H1 (cell line): ENCODE results near the gene RNF144A. TPM values are rescaled to one million over a fixed set of nuclear protein-coding genes. Genes with fewer than 3 reads are reported as not detected.

Experiments
- CTCF ChIA-PET: fragments of 300-600 bp; sonication (Branson Sonifier 250); formaldehyde crosslinking; loops from one replicate; lab custom pipeline; 2021; ENCODE audit not compliant: partially characterized antibody; lab: Charles Lee
- POLR2A ChIA-PET: fragments of 300-600 bp; sonication (Branson Sonifier 250); formaldehyde crosslinking; loops from one replicate; lab custom pipeline; 2021; ENCODE audit warnings: inconsistent platforms; ENCODE audit not compliant: partially characterized antibody; lab: Charles Lee
- DNase-seq, 2 experiments: peaks; one replicate each; pipeline versions ENCODE4 v3.0.0 to v3.0.0-alpha.2; 2010 to 2022; ENCODE audit warnings: low spot score in 2 of 2, low read depth in 1 of 2, mixed read lengths in 1 of 2
- FAIRE-seq: peaks from 2 replicates; lab custom pipeline; 2011; peaks lifted over from hg19 to GRCh38; lab: Jason Lieb, UNC
- H2AFZ ChIP-seq: 2 replicates; pipeline ENCODE4 v1.8.1; 2012; ENCODE audit warnings: low read length, inconsistent platforms
- H2AK5ac ChIP-seq: 2 replicates; pipeline ENCODE4 v1.6.1; 2013; ENCODE audit warnings: low read depth, low read length
- H2BK120ac ChIP-seq: replicated peaks from 2 replicates; pipeline ENCODE3; 2013; ENCODE audit warnings: low read depth, low read length, inconsistent platforms
- H2BK12ac ChIP-seq: 2 replicates; pipeline ENCODE4 v1.6.1; 2013; ENCODE audit warnings: low read depth, low read length
- H2BK15ac ChIP-seq: 2 replicates; pipeline ENCODE4 v1.6.1; 2013; ENCODE audit warnings: low read length
- H2BK20ac ChIP-seq: 2 replicates; pipeline ENCODE4 v1.6.1; 2013; ENCODE audit warnings: low read length
- H2BK5ac ChIP-seq: 2 replicates; pipeline ENCODE4 v1.6.1; 2013; ENCODE audit warnings: low read depth, low read length
- H3K14ac ChIP-seq: 2 replicates; pipeline ENCODE4 v1.6.1; 2013; ENCODE audit warnings: inconsistent platforms; ENCODE audit not compliant: insufficient read length
- H3K18ac ChIP-seq: 2 replicates; pipeline ENCODE4 v1.6.1; 2013; ENCODE audit warnings: low read length; ENCODE audit errors: extremely low read depth
- H3K23ac ChIP-seq: 2 replicates; pipeline ENCODE4 v1.6.1; 2013; ENCODE audit warnings: inconsistent platforms; ENCODE audit not compliant: insufficient read length
- H3K23me2 ChIP-seq: 2 replicates; pipeline ENCODE4 v1.6.1; 2013; ENCODE audit warnings: low read depth, low read length
- H3K27ac ChIP-seq: 2 replicates; pipeline ENCODE4 v1.6.1; 2011; ENCODE audit warnings: low read depth, low read length, inconsistent platforms
- H3K27me3 ChIP-seq, 4 experiments: replicated peaks in 1 of 4; 1 replicate in 1 of 4; 2 replicates in 3 of 4; pipeline versions ENCODE4 v1.6.1 to v1.8.1; 2011 to 2013; ENCODE audit warnings: low read length in 3 of 4, mild to moderate bottlenecking in 3 of 4, inconsistent platforms in 2 of 4, mixed read lengths in 2 of 4, moderate library complexity in 1 of 4; ENCODE audit not compliant: control insufficient read depth in 3 of 4, insufficient read depth in 3 of 4; ENCODE audit errors: extremely low read depth in 1 of 4
- H3K36me3 ChIP-seq, 4 experiments: 2 replicates each; pipeline versions ENCODE4 v1.6.1 to v1.8.1; 2011 to 2013; ENCODE audit warnings: mild to moderate bottlenecking in 4 of 4, low read length in 3 of 4, moderate library complexity in 2 of 4, control low read depth in 1 of 4, inconsistent platforms in 1 of 4; ENCODE audit not compliant: insufficient read depth in 4 of 4, control insufficient read depth in 2 of 4
- H3K4ac ChIP-seq: replicated peaks from 2 replicates; pipeline ENCODE3; 2013; ENCODE audit warnings: low read length, low read depth, mixed read lengths, inconsistent platforms; ENCODE audit not compliant: insufficient read length
- H3K4me1 ChIP-seq, 4 experiments: replicated peaks in 1 of 4; 1 replicate in 1 of 4; 2 replicates in 3 of 4; pipeline versions ENCODE4 v1.6.1 to v1.8.1; 2011 to 2013; ENCODE audit warnings: low read length in 3 of 4, inconsistent platforms in 2 of 4, mixed read lengths in 1 of 4; ENCODE audit not compliant: insufficient read depth in 4 of 4, control insufficient read depth in 3 of 4
- H3K4me2 ChIP-seq, 2 experiments: 2 replicates each; pipeline versions ENCODE4 v1.6.1 to v1.8.1; 2011 to 2013; ENCODE audit warnings: low read depth in 2 of 2, low read length in 2 of 2, control low read depth in 1 of 2, inconsistent platforms in 1 of 2, mild to moderate bottlenecking in 1 of 2; ENCODE audit not compliant: insufficient read depth in 1 of 2
- H3K4me3 ChIP-seq, 4 experiments: fragments of 200-600, 300-600 bp in 1 of 4; sonication (generic), shearing (Covaris generic), sonication (Bioruptor Twin) in 1 of 4; 2 replicates each; pipeline versions ENCODE4 v1.5.1 to v1.8.1; 2011 to 2016; ENCODE audit warnings: low read length in 4 of 4, low read depth in 3 of 4, control low read depth in 2 of 4, inconsistent platforms in 2 of 4, mild to moderate bottlenecking in 2 of 4, mixed read lengths in 1 of 4, moderate library complexity in 1 of 4; ENCODE audit not compliant: insufficient read depth in 2 of 4; ENCODE audit errors: extremely low read depth in 1 of 4
- H3K56ac ChIP-seq: replicated peaks from 2 replicates; pipeline ENCODE3; 2013; ENCODE audit warnings: low read depth, mild to moderate bottlenecking, mixed read lengths, low read length, inconsistent platforms; ENCODE audit not compliant: insufficient read length
- H3K79me1 ChIP-seq: 2 replicates; pipeline ENCODE4 v1.6.1; 2013; ENCODE audit warnings: low read depth, low read length, control low read depth
- H3K79me2 ChIP-seq, 2 experiments: 2 replicates each; pipeline versions ENCODE4 v1.6.1 to v1.8.1; 2012 to 2013; ENCODE audit warnings: low read length in 2 of 2, mild to moderate bottlenecking in 2 of 2, inconsistent platforms in 1 of 2; ENCODE audit not compliant: insufficient read depth in 2 of 2, control insufficient read depth in 1 of 2
- H3K9ac ChIP-seq, 4 experiments: replicated peaks in 1 of 4; 1 replicate in 1 of 4; 2 replicates in 3 of 4; pipeline versions ENCODE4 v1.6.1 to v1.8.1; 2011 to 2013; ENCODE audit warnings: low read depth in 3 of 4, low read length in 3 of 4, control low read depth in 2 of 4, mild to moderate bottlenecking in 2 of 4, moderate library complexity in 2 of 4, inconsistent platforms in 1 of 4; ENCODE audit errors: extremely low read depth in 1 of 4
- H3K9me3 ChIP-seq, 2 experiments: 2 replicates each; pipeline versions ENCODE4 v1.6.1 to v1.8.1; 2012 to 2013; ENCODE audit warnings: mild to moderate bottlenecking in 2 of 2, moderate library complexity in 2 of 2, control low read depth in 1 of 2, inconsistent platforms in 1 of 2, low read depth in 1 of 2, low read length in 1 of 2, mixed read lengths in 1 of 2; ENCODE audit not compliant: insufficient read depth in 2 of 2
- H4K20me1 ChIP-seq, 2 experiments: replicated peaks in 1 of 2; 2 replicates each; pipeline versions ENCODE3 to v1.8.1; 2011 to 2013; ENCODE audit warnings: inconsistent platforms in 2 of 2, low read length in 2 of 2, mild to moderate bottlenecking in 1 of 2; ENCODE audit not compliant: insufficient read depth in 2 of 2, control insufficient read depth in 1 of 2
- H4K5ac ChIP-seq: 2 replicates; pipeline ENCODE4 v1.6.1; 2013; ENCODE audit warnings: low read length, low read depth, mixed read lengths, inconsistent platforms; ENCODE audit not compliant: insufficient read length
- H4K8ac ChIP-seq: 2 replicates; pipeline ENCODE4 v1.8.0; 2013; ENCODE audit warnings: mild to moderate bottlenecking, moderate library complexity, low read length, inconsistent platforms; ENCODE audit not compliant: insufficient read depth; ENCODE audit errors: extremely low read depth
- H4K91ac ChIP-seq: replicated peaks from 2 replicates; pipeline ENCODE3; 2013; ENCODE audit warnings: low read length, mixed read lengths, inconsistent platforms; ENCODE audit not compliant: insufficient read length
- BRCA1 ChIP-seq: IDR thresholded peaks from 2 replicates; pipeline ENCODE4 v1.6.1; 2012; ENCODE audit warnings: low read depth, low read length, improper control_type of control experiment
- CBX8 ChIP-seq: fragments of 300-800, 300-1000 bp; sonication (generic); IDR thresholded peaks from 2 replicates; pipeline ENCODE4 v1.7.1; 2016; ENCODE audit warnings: low read depth, low read length, borderline replicate concordance
- GTF2F1 ChIP-seq: IDR thresholded peaks from 2 replicates; pipeline ENCODE4 v1.6.1; 2012; ENCODE audit warnings: low read depth, low read length, improper control_type of control experiment, borderline replicate concordance
- KDM4A ChIP-seq: IDR thresholded peaks from one replicate; pipeline ENCODE4 v1.7.1; 2012; ENCODE audit warnings: low read depth, mild to moderate bottlenecking, moderate library complexity, low read length, inconsistent platforms; ENCODE audit not compliant: severe bottlenecking
- NRF1 ChIP-seq: IDR thresholded peaks from 2 replicates; pipeline ENCODE4 v1.6.1; 2011; ENCODE audit warnings: mild to moderate bottlenecking, low read depth, low read length, improper control_type of control experiment
- SAP30 ChIP-seq: fragments of 300-600 bp; sonication (generic); IDR thresholded peaks from 2 replicates; pipeline ENCODE4 v1.7.1; 2012; ENCODE audit warnings: low read length, moderate library complexity, mild to moderate bottlenecking, inconsistent platforms; ENCODE audit not compliant: insufficient read depth, insufficient replicate concordance
- YY1 ChIP-seq: IDR thresholded peaks from 2 replicates; pipeline ENCODE4 v1.6.1; 2011; ENCODE audit warnings: low read depth, mild to moderate bottlenecking, low read length
- WGBS, 2 experiments: shearing (Covaris generic) in 1 of 2; methylation state at CpG; one replicate each; pipeline versions ENCODE4 v1.1.6 to v1.1.7; 2013 to 2015; ENCODE audit warnings: low lambda C conversion rate in 2 of 2, mixed read lengths in 2 of 2, inconsistent platforms in 1 of 2, low coverage in 1 of 2, missing lambda C conversion rate in 1 of 2; ENCODE audit not compliant: insufficient replicate concordance in 2 of 2, insufficient coverage in 1 of 2, insufficient read length in 1 of 2; ENCODE audit errors: extremely low coverage in 1 of 2, missing lambda C conversion rate in 1 of 2; 5-methylcytosine and 5-hydroxymethylcytosine counted together
- polyA plus RNA-seq, 7 experiments: library from polyadenylated mRNA; depleted of rRNA in 3 of 7; stranded (reverse) in 5 of 7; unstranded in 2 of 7; fragments of >200 nt in 5 of 7; fragments of 200-250 nt in 2 of 7; gene quantifications; 1 replicate in 5 of 7; 2 replicates in 1 of 7; 4 replicates in 1 of 7; pipeline versions ENCODE4 v1.2.1 to v1.2.3, GENCODE V29; 2011 to 2013; ENCODE audit warnings: missing spikeins in 2 of 7, mixed read lengths in 2 of 7
- total RNA-seq: library from RNA; stranded (reverse); fragmentation: NEBNext Ultra II Directional; extraction: Animal tissue kit (Norgen Biotek cat#: 25700); gene quantifications from 2 replicates; pipeline ENCODE4 v1.2.1, GENCODE V29; 2021
- TF ChIP-seq, protein P1 (sequence below): IDR thresholded peaks from 2 replicates; pipeline ENCODE4 v1.6.1; 2012; ENCODE audit warnings: low read length, inconsistent platforms
- TF ChIP-seq, protein P2 (sequence below): IDR thresholded peaks from 2 replicates; pipeline ENCODE4 v1.6.1; 2012; ENCODE audit warnings: inconsistent platforms

The RNF144A gene
- total and polyA plus RNA-seq, 2 of the 8 experiments (the other 6 are each of a cell fraction or from before 2014, with no cell fraction given), result 14.0 to 15.0 TPM

DNA sequence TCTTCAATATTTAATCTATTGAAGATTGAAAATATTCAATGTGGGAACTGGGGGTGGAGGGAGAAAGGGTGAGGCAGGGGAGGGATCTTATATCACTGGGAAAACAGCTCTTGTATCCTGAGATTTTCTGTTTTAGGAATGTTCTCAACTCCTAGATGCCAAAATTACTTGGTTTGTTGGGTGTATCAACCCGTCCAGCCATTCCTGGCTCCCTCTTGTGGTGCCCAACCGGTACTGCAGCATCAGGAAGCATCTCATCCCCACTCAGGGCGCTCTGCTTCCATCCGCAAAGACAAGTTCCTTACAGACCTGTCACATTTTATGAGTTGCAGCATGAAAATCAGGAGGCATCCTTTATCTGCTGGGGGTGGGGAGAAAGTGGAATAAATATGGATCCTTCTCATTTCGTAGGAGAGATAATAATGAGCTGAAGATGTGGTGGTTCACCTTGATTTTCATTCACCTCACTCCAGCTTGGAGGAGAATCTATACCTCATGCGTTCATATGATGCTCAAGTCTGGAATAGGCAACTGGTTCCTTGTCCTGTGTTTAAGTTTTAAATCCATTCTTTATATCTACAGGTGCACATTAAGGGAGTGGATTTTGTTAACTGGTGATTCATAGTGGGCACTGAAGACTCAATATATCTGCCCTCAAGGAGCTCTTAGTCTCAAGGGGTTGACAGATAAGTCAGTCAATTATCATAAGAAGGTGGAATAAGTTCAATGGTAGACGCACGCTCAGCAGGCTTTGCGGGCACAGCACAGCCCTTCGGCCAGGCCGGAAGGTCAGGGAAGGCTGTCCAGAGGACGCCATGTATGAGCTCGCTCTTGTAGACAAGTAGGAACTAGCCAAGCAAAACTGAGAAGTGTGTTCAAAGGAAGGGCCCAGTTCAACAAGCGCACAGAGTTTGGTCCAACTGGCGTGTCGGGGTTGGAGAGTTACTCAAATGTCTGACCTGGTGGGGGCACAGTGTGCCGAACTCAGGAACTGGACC is 127.3 kb downstream of the RNF144A start:
- H3K14ac ChIP-seq, result no peak overlapping the region
- FAIRE-seq (peak; percentile 97), DNase-seq (peak; percentile 19 to 80)
- H3K27ac ChIP-seq, result no peak overlapping the region
- H3K27me3 ChIP-seq, result no peaks in the 10 kb centered on the region
- H3K18ac ChIP-seq, result no peak overlapping the region
- no peaks in the 10 kb centered on the region for H4K20me1 ChIP-seq
- H3K4ac ChIP-seq, result no peak overlapping the region
- no peak overlapping the region for H3K4me3 ChIP-seq
- no peak overlapping the region for H4K91ac ChIP-seq
- no peak overlapping the region for H3K56ac ChIP-seq
- no peak overlapping the region for H3K9ac ChIP-seq
- no peak overlapping the region for H2AK5ac ChIP-seq
- H3K36me3 ChIP-seq, result no peaks in the 10 kb centered on the region
- H4K5ac ChIP-seq, result no peak overlapping the region
- ChIA-PET POLR2A (interaction anchor here (0.6 kb wide), 1 partner anchor 198 kb away, joined by 3 read pairs; no protein-coding TSS in a partner anchor), CTCF (interaction anchor here (0.6 to 6.4 kb wide), 52 partner anchors 9 to 378 kb away, joined by 3 to 115 read pairs (median 5); partner anchors contain the start of genes CMPK2 and RSAD2)
- 78% methylated on average over 17 of the region's 17 CpGs; no CpG with 5 or more reads in 1 of the 2 experiments for WGBS, 2 experiments
- no peak overlapping the region for H2AFZ ChIP-seq
- no peak overlapping the region for H2BK120ac ChIP-seq
- no peak overlapping the region for H3K23ac ChIP-seq
- no peak overlapping the region for H2BK12ac ChIP-seq
- no peaks in the 10 kb centered on the region for H3K23me2 ChIP-seq
- H2BK15ac ChIP-seq, result no peak overlapping the region
- H3K9me3 ChIP-seq, result no peaks in the 10 kb centered on the region
- 0 out of 2 replicates have a peak overlapping the region, but pooled peaks have one; percentile 51 for H4K8ac ChIP-seq
- H3K79me2 ChIP-seq, result no peaks in the 10 kb centered on the region
- no peak overlapping the region for H3K4me2 ChIP-seq
- H3K4me1 ChIP-seq, result peaks cover 0 to 6% (median 2%) of the 10 kb centered on the region in 4 experiments; a peak in 3 of 7 replicates
- H3K79me1 ChIP-seq, result no peaks in the 10 kb centered on the region
- no peak overlapping the region for H2BK20ac ChIP-seq
- no peak overlapping the region for H2BK5ac ChIP-seq
- TF ChIP-seq, protein P1, sequence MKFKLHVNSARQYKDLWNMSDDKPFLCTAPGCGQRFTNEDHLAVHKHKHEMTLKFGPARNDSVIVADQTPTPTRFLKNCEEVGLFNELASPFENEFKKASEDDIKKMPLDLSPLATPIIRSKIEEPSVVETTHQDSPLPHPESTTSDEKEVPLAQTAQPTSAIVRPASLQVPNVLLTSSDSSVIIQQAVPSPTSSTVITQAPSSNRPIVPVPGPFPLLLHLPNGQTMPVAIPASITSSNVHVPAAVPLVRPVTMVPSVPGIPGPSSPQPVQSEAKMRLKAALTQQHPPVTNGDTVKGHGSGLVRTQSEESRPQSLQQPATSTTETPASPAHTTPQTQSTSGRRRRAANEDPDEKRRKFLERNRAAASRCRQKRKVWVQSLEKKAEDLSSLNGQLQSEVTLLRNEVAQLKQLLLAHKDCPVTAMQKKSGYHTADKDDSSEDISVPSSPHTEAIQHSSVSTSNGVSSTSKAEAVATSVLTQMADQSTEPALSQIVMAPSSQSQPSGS, result no peak
- TF ChIP-seq CBX8 (no peak), GTF2F1 (no peak), KDM4A (no peak), YY1 (0 out of 2 replicates have a peak, but pooled peaks have one; percentile 22), NRF1 (no peak), SAP30 (no peak), BRCA1 (no peak)
- TF ChIP-seq, protein P2, sequence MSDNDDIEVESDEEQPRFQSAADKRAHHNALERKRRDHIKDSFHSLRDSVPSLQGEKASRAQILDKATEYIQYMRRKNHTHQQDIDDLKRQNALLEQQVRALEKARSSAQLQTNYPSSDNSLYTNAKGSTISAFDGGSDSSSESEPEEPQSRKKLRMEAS, result no peak
